Effector CD4-positive, alpha-beta T cell (primary cell): ENCODE data around the gene GULP1.
"Not testable (repeated sequence)": the region's sequence is repeated elsewhere in the genome, so short reads cannot be mapped to it uniquely, and the experiment has no call there.

ENCODE experiments used
- DNase-seq: peaks from one replicate; pipeline ENCODE4 v3.0.0-alpha.2; 2020

GULP1 gene

DNA sequence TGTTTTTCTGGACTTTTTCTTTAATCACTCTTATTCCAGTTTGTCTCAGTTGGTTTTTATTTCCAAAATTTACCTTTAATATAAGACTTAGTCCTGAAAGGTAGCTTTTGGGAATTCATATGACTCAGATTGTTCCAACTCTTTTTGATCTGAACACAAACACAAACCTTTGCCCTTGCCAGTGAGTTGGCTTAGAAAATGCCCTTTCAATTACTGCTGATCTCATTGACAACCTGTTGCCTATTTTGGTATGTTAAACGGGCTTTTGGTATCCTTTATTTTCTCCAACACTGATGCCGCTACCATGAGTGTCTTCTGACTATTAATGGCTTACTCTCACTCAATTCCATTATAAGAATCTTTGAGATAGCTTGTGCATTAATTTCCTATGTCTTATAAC lies 143.4 kb downstream of the GULP1 start:
- DNase-seq: no peak

DNA sequence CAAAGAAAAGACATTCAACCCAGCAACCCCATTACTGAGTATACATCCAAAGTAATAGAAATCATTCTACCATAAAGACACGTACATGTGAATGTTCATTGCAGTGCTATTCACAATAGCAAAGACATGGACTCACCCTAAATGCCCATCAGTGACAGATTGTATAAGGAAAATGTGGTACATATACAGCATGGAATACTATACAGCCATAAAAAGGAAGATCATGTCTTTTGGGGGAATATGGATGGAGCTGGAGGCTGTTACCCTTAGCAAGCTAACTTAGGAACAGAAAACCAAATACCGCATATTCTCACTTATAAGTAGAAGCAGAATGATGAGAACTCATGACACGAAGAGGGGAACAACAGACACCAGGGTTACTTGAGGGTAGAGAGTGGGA lies 145.9 kb downstream of the GULP1 start:
- no peak for DNase-seq

DNA sequence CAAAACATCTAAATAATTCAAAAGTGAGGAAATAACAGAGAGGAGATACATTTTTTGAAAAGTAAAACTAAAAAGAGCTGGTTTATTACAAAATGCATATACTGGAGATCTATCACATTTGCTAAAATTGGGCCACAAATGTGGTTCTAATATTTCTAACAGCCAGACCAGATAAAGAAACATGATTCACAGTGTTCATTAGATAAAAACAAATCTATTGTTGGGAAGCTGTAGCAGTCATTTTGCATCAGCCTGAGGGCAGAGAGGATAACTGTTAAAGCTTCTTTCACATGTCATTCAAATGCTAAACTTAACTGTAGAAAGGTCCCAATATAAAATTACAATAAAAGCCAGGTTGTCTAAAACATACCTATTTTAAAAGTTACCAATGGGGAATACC lies 148.3 kb downstream of the GULP1 start:
- DNase-seq: no peak

DNA sequence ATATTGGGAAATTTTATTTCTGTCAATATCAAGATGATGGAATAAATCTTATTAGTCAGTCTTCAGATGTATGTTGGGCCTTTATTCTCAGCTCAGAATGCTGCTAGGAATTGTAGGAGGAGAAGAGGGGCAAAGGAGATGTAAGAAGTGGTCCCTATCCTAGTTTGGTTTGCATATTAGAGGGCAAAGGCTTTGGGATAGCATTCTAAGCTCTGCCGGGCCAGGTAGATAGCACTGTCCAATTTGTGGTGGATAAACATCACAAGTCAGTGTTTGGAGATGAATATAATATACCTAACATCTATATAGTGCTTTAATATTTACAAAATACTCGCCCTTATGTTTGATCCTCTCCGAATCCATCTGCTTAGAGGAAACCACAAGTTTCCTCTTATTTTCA lies 149.2 kb downstream of the GULP1 start:
- no peak for DNase-seq

DNA sequence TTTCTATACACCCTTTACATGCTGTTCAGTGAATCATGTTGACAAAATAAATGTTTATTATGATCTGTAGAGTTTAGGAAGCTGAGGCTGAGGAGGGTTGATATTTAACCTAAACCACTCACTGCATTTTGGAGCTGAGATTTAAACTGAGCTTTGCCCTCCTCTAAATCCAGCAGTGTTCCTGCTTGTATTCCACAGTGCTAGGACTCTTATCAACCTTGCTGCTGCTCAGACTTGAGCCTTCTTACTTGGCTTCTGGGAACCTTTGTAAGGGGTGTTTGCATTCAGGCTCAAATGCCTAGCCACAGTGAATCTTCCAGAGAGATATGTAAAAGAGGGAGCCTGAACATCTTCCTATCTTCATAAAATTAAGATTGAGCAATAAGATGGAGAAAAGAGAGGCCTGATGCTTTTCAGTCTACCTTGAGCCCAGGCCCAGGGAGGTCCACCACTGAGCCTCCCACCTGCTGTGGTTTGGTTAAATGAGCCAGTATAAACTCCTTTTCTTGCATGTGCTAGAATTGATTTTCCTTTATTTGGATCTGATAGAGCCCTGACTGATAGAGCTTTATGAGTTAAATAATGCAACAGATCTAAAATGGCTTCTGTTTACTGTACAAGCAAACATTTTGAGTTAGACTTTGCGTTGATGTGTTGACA lies 149.7 kb downstream of the GULP1 start:
- no peak for DNase-seq

DNA sequence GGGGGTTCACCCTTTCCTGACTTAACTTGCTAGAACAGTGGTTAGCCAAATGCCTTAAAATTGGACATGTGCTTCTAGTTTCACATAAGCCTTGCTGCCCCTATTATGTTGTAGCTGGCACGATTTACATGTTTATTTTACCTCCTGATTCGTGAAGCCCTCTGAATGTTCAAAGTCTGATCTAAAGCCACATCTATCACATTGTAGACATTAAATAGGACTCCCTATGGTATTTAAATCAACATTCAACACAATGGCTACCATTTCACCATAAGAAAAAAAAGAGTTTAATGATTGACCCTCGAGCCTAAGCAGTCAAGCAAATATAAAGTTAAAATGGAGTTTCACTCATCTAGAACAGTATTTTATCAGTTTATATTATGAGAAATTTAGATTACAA lies 151.5 kb downstream of the GULP1 start:
- DNase-seq: no peak

DNA sequence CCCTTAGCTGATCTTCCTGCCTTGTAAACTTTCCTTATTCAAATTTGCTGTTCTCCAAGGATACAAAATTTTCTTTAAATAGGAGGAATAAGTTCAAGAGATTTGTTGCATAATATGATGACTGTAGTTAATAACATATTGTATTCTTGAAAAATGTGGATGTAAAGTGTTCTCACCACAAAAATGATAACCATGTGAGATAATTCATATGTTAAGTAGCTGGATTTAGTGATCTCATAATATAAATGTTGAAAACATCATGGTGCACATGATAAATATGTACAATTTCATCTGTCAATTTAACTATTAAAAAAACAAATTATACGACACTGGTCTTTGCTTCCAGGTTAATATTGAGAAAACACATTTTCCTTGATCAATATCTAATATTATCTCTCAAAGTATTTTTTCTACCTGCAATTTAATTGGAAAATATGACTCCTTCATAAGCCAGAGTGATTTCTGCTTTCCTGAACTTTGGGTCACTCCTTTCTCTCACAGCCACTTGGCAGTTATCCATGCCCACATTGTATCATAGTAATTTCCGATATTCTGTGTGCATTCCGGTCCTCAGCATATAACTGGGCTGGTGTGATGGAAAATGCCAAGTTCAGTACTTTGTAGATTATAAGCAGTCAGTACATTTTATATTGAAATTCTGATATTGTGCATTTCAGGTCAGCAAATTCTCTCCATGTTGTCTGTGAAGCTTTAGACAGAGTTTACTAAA lies 152.6 kb downstream of the GULP1 start:
- no peak for DNase-seq

DNA sequence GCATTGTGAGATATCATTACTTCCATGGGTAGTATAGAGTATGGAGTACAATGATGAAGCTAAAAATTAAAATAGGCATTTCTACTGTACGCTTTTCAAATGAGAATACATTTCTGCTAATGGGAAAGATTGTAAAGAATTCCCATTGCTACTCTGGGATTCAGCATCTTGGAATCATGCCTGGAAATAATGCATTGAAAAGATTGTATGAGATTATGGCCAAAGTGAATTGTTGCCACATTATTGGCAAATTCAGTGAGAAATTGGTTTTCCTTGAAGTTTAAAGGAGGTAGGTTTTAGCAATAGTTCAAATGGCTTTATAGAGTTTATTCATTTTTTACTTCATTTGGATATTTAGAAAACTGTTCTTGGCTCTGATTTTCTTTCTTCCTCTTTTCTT lies 157.9 kb downstream of the GULP1 start:
- no peak for DNase-seq

DNA sequence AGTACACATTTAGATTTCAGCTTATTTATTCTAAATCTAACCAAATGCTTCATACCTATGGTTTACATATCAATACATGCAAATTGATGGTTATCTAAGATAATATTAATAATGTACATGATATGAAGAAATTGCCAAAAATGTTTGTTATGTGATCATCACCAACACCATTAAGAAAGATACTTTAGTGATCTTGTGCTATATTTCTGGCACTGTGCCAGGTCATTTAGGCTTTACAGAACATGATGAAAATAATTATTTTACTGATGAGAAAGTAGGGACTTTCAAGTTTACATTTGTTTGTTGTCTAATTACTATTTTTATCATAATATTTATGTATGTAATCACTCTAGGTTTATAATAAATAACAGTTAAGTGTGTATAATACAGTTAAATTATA lies 158.3 kb downstream of the GULP1 start:
- no peak for DNase-seq

DNA sequence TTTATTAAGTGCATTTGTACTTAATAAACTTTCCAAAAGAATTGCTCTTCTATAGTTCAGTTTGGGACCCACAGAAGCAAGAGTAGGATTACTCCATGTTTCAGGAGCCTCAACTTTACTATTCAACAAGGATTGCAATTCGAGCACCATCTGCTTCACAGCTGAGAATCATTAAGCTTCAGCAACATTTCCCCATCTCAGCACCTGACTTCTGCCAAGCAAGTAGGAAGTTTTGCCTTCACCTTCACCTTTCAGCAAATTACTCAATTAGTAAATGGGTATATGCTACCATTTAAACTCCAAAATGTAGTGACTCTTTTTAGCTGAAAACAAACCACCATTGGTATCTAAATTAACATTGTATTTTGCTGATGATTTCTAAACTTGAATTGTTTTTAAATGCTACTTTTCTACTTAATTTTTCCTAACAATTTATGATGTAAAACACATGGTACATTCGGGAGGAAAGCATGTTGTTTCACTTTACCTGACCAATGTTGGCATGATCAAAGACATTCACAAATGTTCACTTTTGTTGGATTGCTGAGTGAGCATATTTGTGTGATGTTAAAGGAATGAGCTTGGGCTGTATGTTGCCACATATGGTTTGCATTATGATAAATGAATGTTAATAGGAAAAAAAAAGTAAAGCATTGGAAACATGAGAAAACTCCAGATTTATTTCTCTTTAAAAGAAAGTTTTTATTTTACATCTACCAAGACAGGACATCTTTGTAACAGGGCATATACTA lies 159.2 kb downstream of the GULP1 start:
- DNase-seq: no peak

DNA sequence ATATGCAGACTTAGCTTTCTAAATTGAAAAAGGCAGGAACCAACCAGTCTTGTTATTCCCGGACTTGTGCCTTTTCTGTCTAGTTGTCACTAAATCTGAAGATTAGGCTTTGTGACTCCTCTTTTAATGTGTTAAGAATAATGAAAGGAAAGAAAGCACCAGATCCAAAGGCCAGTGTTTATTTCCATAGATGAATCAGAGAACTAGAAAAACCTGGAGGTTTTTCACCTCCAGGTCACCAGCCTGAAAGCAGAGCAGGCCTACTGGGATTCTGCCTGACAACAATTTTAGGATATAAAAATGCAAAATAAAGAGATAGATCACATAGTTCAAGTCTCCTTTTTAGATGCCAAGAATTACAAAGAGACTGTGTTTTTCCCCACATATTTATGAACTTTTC lies 160.4 kb downstream of the GULP1 start:
- DNase-seq: no peak

DNA sequence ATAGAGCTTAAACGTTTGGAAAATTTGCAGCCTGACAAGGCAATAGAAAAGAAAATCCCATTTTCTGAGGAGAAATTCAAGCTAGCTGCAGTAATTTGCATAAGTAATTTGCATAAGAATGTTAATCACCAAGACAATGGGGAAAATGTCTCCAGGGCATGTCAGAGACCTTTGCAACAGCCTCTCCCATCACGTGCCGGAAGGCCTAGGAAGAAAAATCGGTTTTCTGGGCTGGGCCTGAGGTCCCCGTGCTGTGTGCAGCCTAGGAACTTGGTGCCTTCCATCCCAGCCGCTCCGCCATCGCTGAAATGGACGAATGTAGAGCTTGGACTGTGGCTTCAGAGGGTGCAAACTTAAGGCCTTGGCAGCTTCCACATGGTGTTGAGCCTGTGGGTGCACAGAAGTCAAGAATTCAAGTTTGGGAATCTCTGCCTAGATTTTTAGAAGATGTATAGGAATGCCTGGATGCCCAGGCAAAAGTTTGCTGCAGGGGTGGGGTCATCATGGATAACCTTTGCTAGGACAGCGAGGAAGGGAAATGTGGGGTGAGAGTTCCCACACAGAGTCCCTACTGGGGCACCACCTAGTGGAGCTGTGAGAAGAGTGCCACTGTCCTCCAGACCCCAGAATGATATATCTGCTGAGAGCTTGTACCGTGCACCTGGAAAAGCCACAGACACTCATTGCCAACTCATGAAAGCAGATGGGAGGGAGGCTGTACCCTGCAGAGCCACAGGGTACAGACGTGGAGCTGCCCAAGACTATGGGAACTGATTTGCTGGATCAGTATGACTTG lies 164.6 kb downstream of the GULP1 start:
- DNase-seq: no peak

DNA sequence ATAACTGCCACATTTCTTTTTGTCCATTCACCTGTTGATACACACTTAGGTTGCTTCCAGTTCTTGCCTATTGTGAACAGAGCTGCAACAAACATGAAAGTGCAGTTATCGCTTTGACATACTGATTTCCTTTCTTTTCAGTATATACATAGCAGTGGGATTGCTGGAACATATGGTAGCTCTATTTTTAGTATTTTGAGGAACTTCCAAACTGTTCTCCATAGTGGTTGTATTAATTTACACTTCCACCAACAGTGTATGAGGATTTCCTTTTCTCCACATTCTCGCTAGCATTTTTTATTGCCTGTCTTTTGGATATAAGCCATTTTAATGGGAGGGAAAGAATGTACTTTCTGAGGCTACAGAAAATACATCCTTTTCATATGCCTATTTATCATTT lies 167.4 kb downstream of the GULP1 start:
- DNase-seq: no peak

DNA sequence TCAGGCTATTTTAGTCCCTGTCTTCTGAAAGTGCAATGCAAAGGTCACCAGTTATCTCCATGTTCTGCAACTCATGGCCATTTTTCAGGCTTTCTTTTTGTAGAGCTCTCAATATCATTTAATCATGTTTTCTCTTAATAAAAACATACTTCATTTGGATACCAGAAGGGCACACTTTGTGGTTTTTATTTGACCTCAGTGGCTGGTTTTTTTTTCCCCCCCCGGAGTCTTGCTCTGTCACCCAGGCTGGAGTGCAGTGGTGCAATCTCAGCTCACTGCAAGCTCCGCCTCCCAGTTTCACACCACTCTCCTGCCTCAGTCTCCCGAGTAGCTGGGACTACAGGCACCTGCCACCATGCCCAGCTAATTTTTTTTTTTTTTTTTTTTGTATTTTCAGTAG lies 174.4 kb downstream of the GULP1 start:
- not testable (repeated sequence) for DNase-seq

DNA sequence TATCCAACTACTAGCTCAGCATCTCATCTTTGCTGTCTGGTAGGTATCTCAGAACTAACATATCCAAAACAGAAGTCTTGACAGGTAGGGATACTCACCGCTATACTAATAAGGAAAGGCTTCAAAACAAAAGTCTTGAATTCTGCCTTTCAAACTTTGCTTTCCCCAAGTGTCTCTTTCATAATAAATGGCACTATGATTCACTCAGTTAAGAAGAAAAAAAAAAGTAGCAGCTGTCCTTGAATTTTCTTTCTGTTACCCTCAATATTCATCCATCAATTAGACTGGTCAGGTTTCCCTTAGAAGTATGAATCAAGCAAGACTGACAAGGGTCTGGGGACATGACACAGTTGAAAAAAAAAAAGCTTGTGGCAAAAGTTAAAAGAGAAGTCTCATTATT lies 175.1 kb downstream of the GULP1 start:
- DNase-seq: no peak

DNA sequence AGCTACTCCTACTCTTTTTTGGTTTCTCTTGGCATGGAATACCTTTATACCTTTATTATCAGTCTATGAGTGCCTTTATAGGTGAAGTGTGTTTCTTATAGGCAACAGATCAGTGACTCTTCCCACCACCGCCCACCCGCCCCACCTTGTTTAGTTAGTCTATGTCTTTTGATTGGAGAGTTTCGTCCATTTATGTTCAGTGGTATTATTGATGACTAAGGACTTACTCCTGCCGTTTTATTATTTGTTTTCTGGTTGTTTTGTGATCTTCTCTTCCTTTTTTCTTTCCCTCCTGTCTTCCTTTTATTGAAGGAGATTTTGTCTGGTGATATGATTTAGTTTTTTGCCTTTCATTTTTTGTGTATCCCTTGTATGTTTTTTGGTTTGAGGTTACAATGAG lies 179.5 kb downstream of the GULP1 start:
- DNase-seq: no peak

DNA sequence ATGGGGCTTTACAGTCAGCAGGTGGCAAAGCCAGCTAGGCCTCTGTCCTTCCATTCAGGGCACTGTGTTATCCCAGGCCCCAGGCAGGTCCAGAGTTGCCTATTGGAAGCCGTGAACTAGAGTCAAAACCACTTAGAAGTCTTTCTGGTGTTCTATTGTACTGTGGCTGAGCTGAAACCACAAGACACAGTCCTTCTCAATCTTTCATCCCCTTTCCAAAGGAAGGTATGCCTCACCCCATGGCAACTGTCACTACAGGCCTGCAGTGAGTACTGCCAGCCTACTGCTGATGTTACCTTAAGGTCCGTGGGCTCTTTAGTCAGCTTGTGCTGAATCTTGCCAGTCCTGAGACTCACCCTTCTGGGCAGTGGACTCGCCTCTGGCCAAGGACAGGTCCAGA lies 181.6 kb downstream of the GULP1 start:
- DNase-seq: no peak

DNA sequence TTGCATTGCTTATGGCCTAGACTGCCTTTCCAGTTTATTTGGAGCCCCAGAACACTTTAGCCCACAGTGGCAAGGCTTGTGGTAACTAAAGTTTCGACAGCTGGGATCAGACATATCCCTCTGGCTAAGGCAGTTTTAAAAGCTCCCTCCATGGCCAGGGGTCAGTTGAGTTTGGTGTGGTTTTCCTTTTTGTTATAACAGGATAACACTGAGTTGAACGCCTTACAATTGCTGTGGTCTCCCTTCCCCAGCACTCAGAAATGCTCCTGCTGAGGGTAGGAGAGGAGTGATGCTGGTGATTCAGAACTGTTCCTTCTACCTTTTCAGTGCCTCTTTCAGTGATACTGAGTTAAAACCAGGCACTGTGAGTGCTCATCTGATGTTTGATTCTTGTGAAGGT lies 182.6 kb downstream of the GULP1 start:
- no peak for DNase-seq

DNA sequence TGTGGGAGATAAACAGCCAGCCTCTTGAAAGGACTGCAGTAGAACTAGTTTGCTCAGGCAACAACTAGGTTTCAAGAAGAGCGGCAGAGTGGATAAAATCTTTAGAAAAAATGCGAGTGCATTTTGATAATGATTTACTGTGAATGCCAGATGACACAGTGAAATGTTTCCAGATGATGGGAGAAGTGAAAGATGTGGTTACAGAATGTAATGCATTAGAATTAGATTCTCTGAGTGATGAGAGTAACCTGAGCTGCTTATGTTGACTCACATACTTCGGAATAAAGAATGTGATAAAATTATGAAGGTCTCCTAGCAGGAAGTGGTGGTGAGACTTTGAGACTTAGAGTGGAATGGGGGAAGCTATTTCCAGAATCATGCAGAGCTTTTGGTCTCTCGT lies 184.3 kb downstream of the GULP1 start:
- no peak for DNase-seq

DNA sequence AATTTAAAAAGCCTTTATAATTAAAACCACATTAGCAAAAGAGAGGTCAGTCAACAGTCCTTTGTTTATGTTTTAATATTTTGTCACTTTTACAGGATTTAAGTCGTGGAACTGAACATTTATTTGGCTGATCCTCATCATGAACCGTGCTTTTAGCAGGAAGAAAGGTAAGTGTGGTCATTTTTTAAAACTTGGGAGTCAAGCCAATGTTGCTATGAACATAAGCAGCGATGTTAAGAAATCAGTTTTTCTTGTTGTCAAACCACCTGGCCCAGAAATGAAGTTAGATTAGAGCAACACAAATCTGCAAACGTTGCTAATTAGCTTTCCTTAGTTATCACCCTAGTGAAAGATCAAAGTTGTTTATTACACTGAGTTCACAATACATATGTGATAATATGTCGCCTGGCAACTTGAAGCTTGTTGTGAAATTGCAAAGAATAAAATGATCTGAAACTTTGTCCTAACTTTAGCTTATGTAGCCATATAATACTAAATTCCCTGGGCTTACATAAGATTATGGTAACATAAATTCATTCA lies 186.0 kb downstream of the GULP1 start:
- DNase-seq: no peak

DNA sequence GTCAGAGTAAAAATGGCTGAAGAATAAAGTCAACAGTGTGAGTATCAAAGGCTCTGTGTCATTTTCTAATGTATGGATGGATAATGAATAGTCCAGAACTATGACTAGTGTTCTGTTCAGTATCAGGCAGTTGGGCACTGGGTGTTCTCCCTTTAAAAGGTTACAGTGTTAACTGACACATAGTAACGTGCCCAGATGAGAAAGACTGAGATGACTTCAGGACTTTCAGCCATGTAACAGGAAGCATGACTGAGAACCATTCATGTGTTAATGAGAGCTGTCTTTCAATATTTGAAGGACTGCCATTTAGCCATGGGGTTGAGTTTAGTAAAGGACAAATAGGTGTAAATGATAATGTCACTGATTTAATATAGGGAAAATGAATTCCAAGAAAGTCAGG lies 187.1 kb downstream of the GULP1 start:
- DNase-seq: no peak

DNA sequence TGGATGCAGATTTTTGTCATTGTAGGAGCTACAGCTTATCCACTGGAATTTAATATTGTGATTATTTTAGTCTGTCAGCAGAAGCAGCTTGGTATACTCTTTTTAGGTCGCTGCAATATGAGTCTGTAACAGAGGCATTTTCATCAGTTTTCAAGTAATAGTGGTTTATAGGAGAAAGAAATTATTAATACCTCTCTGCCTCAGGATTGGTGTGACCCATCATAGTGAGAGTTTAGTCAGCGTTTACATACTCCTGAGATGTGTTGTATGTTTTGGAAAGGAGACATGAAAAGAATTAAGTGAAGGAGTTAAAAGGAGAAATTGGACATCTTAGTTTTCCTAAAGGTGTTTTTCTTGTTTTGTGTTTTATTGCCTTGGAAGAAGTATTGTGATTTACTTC lies 189.8 kb downstream of the GULP1 start:
- no peak for DNase-seq

DNA sequence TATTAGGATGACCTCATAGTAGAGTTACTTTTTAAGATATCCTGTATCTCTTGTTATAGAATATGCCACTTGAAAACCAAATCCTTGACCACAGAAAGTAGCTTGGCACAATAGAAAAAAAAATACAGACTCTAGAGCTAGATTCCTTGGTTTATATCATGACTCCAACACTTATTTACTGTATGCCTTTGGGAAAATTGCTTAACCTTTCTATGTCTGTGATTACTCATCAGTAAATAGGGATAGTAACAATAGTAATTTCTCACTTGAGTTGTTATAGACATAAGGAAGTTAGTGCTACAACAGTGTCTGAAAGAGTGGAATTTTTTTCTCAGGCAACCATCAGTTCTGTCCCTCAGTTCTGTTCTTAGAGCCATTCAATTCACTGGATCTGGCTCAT lies 193.8 kb downstream of the GULP1 start:
- DNase-seq: no peak
